ENCODE results near the gene PGS1.

DNA sequence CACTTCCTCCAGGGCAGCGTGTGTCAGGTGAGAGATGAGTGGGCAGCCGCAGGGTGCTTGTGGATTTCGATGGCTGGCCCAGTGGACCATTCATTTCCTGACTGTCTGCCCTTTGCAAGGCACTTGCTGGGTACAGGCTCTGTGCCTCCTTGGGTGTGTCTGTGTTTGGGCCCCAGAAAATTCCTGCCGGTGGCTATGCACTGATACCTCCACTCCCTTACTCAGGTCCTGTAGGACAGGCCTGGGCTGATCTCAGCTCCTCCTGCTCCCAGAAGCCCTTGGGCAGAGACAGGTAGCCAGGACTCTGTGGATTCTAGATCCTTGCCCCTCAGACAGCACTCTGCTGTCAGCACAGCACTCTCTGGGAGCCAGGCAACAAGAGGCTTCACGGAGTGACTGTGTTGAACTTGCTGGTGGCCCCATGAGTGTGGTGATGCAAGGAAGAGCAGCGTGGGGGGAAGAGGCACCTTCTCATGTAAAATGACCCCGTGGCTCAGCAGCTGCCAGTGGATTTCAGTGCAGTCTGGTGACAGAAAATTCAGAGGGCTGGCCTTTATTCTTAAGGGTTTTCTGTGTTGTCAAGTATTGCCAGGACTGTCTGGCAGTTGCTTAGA, 29.0 kb downstream of the PGS1 start:
- TF ChIP-seq, protein P1, sequence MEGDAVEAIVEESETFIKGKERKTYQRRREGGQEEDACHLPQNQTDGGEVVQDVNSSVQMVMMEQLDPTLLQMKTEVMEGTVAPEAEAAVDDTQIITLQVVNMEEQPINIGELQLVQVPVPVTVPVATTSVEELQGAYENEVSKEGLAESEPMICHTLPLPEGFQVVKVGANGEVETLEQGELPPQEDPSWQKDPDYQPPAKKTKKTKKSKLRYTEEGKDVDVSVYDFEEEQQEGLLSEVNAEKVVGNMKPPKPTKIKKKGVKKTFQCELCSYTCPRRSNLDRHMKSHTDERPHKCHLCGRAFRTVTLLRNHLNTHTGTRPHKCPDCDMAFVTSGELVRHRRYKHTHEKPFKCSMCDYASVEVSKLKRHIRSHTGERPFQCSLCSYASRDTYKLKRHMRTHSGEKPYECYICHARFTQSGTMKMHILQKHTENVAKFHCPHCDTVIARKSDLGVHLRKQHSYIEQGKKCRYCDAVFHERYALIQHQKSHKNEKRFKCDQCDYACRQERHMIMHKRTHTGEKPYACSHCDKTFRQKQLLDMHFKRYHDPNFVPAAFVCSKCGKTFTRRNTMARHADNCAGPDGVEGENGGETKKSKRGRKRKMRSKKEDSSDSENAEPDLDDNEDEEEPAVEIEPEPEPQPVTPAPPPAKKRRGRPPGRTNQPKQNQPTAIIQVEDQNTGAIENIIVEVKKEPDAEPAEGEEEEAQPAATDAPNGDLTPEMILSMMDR (conservative IDR thresholded peaks at IDR 0.05 in 1 of 2, IDR thresholded peaks at IDR 0.05 in 1 of 2; ENCODE audit: low read depth in 1 of 2, low read length in 2 of 2), result no peak
- no peak for TF ChIP-seq EZH2 (IDR thresholded peaks at IDR 0.05; ENCODE audit: low read length, missing control alignments)
